Measurements from ENCODE around the gene GOLGA1.

- TF ChIP-seq KDM1A (IDR thresholded peaks at IDR 0.05) (no peak), CHD4 (IDR thresholded peaks at IDR 0.05; ENCODE audit: insufficient read depth, insufficient replicate concordance, low read depth, low read length, poor library complexity, severe bottlenecking) (no peak), BDP1 (IDR thresholded peaks at IDR 0.05; ENCODE audit: insufficient read depth, insufficient read length) (no peak), MYC (IDR thresholded peaks at IDR 0.05; ENCODE audit: low read depth, low read length) (no peak), MYC (CRISPR knock-in tag; IDR thresholded peaks at IDR 0.05; ENCODE audit: borderline replicate concordance, low read depth) (no peak), JUND (IDR thresholded peaks at IDR 0.05; ENCODE audit: borderline replicate concordance, low read depth, low read length) (no peak), JUND (tag; IDR thresholded peaks at IDR 0.05; ENCODE audit: borderline replicate concordance, low read depth, low read length) (no peak)
- TF ChIP-seq, protein P1, sequence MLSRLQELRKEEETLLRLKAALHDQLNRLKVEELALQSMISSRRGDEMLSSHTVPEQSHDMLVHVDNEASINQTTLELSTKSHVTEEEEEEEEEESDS (CRISPR knock-in tag; IDR thresholded peaks at IDR 0.05), result no peak
Observed at GRCh38 chr9:124886866-124887492, 53.9 kb downstream of the GOLGA1 start.
